GM12873 (cell line): ENCODE data around the gene NALCN.

ENCODE experiments used
- CTCF ChIP-seq: IDR thresholded peaks from 2 replicates; pipeline ENCODE4 v1.5.1; 2012; ENCODE audit warnings: low read depth, mild to moderate bottlenecking, moderate library complexity, low read length, control low read depth; ENCODE audit not compliant: insufficient read depth; ENCODE audit errors: missing control alignments

Gene NALCN

GRCh38 chr13:101412076-101412475, 4.2 kb downstream of the NALCN start:
- no peak for TF ChIP-seq CTCF

- no peak for TF ChIP-seq CTCF
Observed at GRCh38 chr13:101408992-101409656, 7.2 kb downstream of the NALCN start.

- no peak for TF ChIP-seq CTCF
Observed at GRCh38 chr13:101408154-101408553, 8.2 kb downstream of the NALCN start.

GRCh38 chr13:101406791-101407190, 9.5 kb downstream of the NALCN start:
- TF ChIP-seq CTCF: no peak

- no peak for TF ChIP-seq CTCF
Observed at GRCh38 chr13:101401196-101401595, 15.1 kb downstream of the NALCN start.

- no peak for TF ChIP-seq CTCF
Observed at GRCh38 chr13:101399365-101399764, 16.9 kb downstream of the NALCN start.

GRCh38 chr13:101398920-101399319, 17.4 kb downstream of the NALCN start:
- no peak for TF ChIP-seq CTCF
